ENCODE data around the gene GIGYF2. TPM values are rescaled to one million over a fixed set of nuclear protein-coding genes. Genes with fewer than 3 reads are reported as not detected.

The GIGYF2 gene
- total RNA-seq, 1 experiment from 2014 or later = 55.3 TPM

DNA sequence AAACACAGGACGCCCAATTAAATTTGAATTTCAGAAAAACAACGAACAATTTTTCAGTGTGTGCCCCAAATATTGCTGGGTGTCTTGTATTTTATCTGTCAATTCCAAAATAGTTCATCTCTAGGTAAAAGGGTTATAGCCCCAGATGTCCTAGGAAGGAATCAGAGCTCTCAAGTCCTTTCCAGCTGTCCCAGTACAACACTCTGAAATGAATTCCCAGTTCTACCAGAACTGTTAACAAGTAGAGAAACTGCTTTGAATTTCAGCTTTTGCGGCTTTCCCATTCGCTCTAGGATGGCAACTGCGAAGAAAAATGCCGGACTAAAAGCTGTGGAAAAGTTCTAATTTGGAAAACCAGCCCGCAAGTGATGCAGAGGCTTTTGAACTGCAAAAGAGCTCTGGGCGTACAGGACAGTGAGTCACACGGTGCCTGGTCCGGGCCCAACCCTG is 497 bp upstream of the GIGYF2 start:
- H3K56ac ChIP-seq (ENCODE audit: insufficient read length, low read depth, low read length) = no peak overlapping the region
- H4K8ac ChIP-seq (replicated peaks; ENCODE audit: insufficient read length, low read depth, low read length) = no peak overlapping the region
- Mint-ChIP-seq H3K27ac (peak overlapping the region in 2 of 3 experiments; percentile 52 to 82; a peak in 1 of 7 replicates), H3K4me1 (peaks cover 29 to 32% of the 10 kb centered on the region in 2 experiments), H3K27me3 (ENCODE audit: low read depth) (no peaks in the 10 kb centered on the region), H3K9me3 (no peaks in the 10 kb centered on the region; a peak in 2 of 5 replicates), H3K36me3 (ENCODE audit: insufficient read depth in 1 of 3, low read depth in 3 of 3) (peaks cover 4 to 11% (median 5%) of the 10 kb centered on the region in 3 experiments; a peak in 2 of 7 replicates), H3K4me3 (peak overlapping the region; percentile 93 to 97)
- H3K14ac ChIP-seq (ENCODE audit: insufficient read depth, low read length) = no peak overlapping the region
- no peaks in the 10 kb centered on the region; the same call in 1 of the 2 replicates for H3K4me1 ChIP-seq (ENCODE audit: insufficient read depth, low read length)
- no peaks in the 10 kb centered on the region for H4K20me1 ChIP-seq (ENCODE audit: control insufficient read depth, insufficient read depth, insufficient read length)
- H3K23ac ChIP-seq (ENCODE audit: insufficient read length, low read depth, low read length) = no peak overlapping the region
- H3K79me2 ChIP-seq (ENCODE audit: insufficient read depth, low read length) = peaks cover 23% of the 10 kb centered on the region; the same call in 1 of the 2 replicates
- no peak overlapping the region for H3K27ac ChIP-seq (ENCODE audit: insufficient read length, low read depth, low read length)
- TF ChIP-seq CTCF (conservative IDR thresholded peaks at IDR 0.05) = no peak
- H4K91ac ChIP-seq (ENCODE audit: insufficient read length, low read depth, low read length) = no peak overlapping the region
- H2BK20ac ChIP-seq (ENCODE audit: low read depth, low read length, poor library complexity, severe bottlenecking) = no peak overlapping the region
- no peak overlapping the region for H2AK5ac ChIP-seq (ENCODE audit: insufficient read length, low read length)
- no peak overlapping the region for H3K4me2 ChIP-seq (ENCODE audit: insufficient read depth, insufficient read length, low read length)
- H2BK12ac ChIP-seq (ENCODE audit: insufficient read length, low read depth, low read length) = no peak overlapping the region
- H3K79me1 ChIP-seq (ENCODE audit: insufficient read depth, low read depth, low read length, poor library complexity, severe bottlenecking) = no peaks in the 10 kb centered on the region
- H3K23me2 ChIP-seq (ENCODE audit: insufficient read length, low read depth, low read length, poor library complexity, severe bottlenecking) = peaks cover 3% of the 10 kb centered on the region
- H3K9me3 ChIP-seq (ENCODE audit: control insufficient read depth, low read depth, low read length) = no peaks in the 10 kb centered on the region
- H2AFZ ChIP-seq (ENCODE audit: low read length) = no peak overlapping the region
- no peak overlapping the region for H2BK120ac ChIP-seq (ENCODE audit: low read depth, low read length, poor library complexity, severe bottlenecking)
- no CpG with 5 or more reads among the region's 10 CpGs for WGBS (ENCODE audit: extremely low coverage, insufficient read length, low lambda C conversion rate)
- H3K18ac ChIP-seq (ENCODE audit: insufficient read length, low read depth, low read length) = no peak overlapping the region
- H4K5ac ChIP-seq (ENCODE audit: insufficient read length, low read depth, low read length) = no peak overlapping the region
- no peaks in the 10 kb centered on the region for H3K27me3 ChIP-seq (ENCODE audit: insufficient read depth, low read length)
- H2BK5ac ChIP-seq (ENCODE audit: insufficient read length, low read length) = no peak overlapping the region
- no peak overlapping the region for H3T11ph ChIP-seq (ENCODE audit: low read length)
- no peak overlapping the region for H2BK15ac ChIP-seq (ENCODE audit: low read depth, low read length)
- H3K4ac ChIP-seq (ENCODE audit: low read depth, low read length) = no peak overlapping the region
- no peak for DNase-seq
- no peak overlapping the region for H3K9ac ChIP-seq (ENCODE audit: extremely low read depth, insufficient read length, low read length)

Data from H9 (cell line).